H1 (cell line): ENCODE measurements around the gene DOCK6. TPM values are rescaled to one million over a fixed set of nuclear protein-coding genes. Genes with fewer than 3 reads are reported as not detected.

Experiments
- CTCF ChIA-PET: fragments of 300-600 bp; sonication (Branson Sonifier 250); formaldehyde crosslinking; loops from one replicate; lab custom pipeline; 2021; ENCODE audit not compliant: partially characterized antibody; lab: Charles Lee
- POLR2A ChIA-PET: fragments of 300-600 bp; sonication (Branson Sonifier 250); formaldehyde crosslinking; loops from one replicate; lab custom pipeline; 2021; ENCODE audit warnings: inconsistent platforms; ENCODE audit not compliant: partially characterized antibody; lab: Charles Lee
- DNase-seq, 2 experiments: peaks; one replicate each; pipeline versions ENCODE4 v3.0.0 to v3.0.0-alpha.2; 2010 to 2022; ENCODE audit warnings: low spot score in 2 of 2, low read depth in 1 of 2, mixed read lengths in 1 of 2
- FAIRE-seq: peaks from 2 replicates; lab custom pipeline; 2011; peaks lifted over from hg19 to GRCh38; lab: Jason Lieb, UNC
- H2AFZ ChIP-seq: 2 replicates; pipeline ENCODE4 v1.8.1; 2012; ENCODE audit warnings: low read length, inconsistent platforms
- H2AK5ac ChIP-seq: 2 replicates; pipeline ENCODE4 v1.6.1; 2013; ENCODE audit warnings: low read depth, low read length
- H2BK120ac ChIP-seq: replicated peaks from 2 replicates; pipeline ENCODE3; 2013; ENCODE audit warnings: low read depth, low read length, inconsistent platforms
- H2BK12ac ChIP-seq: 2 replicates; pipeline ENCODE4 v1.6.1; 2013; ENCODE audit warnings: low read depth, low read length
- H2BK15ac ChIP-seq: 2 replicates; pipeline ENCODE4 v1.6.1; 2013; ENCODE audit warnings: low read length
- H2BK20ac ChIP-seq: 2 replicates; pipeline ENCODE4 v1.6.1; 2013; ENCODE audit warnings: low read length
- H2BK5ac ChIP-seq: 2 replicates; pipeline ENCODE4 v1.6.1; 2013; ENCODE audit warnings: low read depth, low read length
- H3K14ac ChIP-seq: 2 replicates; pipeline ENCODE4 v1.6.1; 2013; ENCODE audit warnings: inconsistent platforms; ENCODE audit not compliant: insufficient read length
- H3K18ac ChIP-seq: 2 replicates; pipeline ENCODE4 v1.6.1; 2013; ENCODE audit warnings: low read length; ENCODE audit errors: extremely low read depth
- H3K23ac ChIP-seq: 2 replicates; pipeline ENCODE4 v1.6.1; 2013; ENCODE audit warnings: inconsistent platforms; ENCODE audit not compliant: insufficient read length
- H3K23me2 ChIP-seq: 2 replicates; pipeline ENCODE4 v1.6.1; 2013; ENCODE audit warnings: low read depth, low read length
- H3K27ac ChIP-seq: 2 replicates; pipeline ENCODE4 v1.6.1; 2011; ENCODE audit warnings: low read depth, low read length, inconsistent platforms
- H3K27me3 ChIP-seq, 4 experiments: replicated peaks in 1 of 4; 1 replicate in 1 of 4; 2 replicates in 3 of 4; pipeline versions ENCODE4 v1.6.1 to v1.8.1; 2011 to 2013; ENCODE audit warnings: low read length in 3 of 4, mild to moderate bottlenecking in 3 of 4, inconsistent platforms in 2 of 4, mixed read lengths in 2 of 4, moderate library complexity in 1 of 4; ENCODE audit not compliant: control insufficient read depth in 3 of 4, insufficient read depth in 3 of 4; ENCODE audit errors: extremely low read depth in 1 of 4
- H3K36me3 ChIP-seq, 4 experiments: 2 replicates each; pipeline versions ENCODE4 v1.6.1 to v1.8.1; 2011 to 2013; ENCODE audit warnings: mild to moderate bottlenecking in 4 of 4, low read length in 3 of 4, moderate library complexity in 2 of 4, control low read depth in 1 of 4, inconsistent platforms in 1 of 4; ENCODE audit not compliant: insufficient read depth in 4 of 4, control insufficient read depth in 2 of 4
- H3K4ac ChIP-seq: replicated peaks from 2 replicates; pipeline ENCODE3; 2013; ENCODE audit warnings: low read length, low read depth, mixed read lengths, inconsistent platforms; ENCODE audit not compliant: insufficient read length
- H3K4me1 ChIP-seq, 4 experiments: replicated peaks in 1 of 4; 1 replicate in 1 of 4; 2 replicates in 3 of 4; pipeline versions ENCODE4 v1.6.1 to v1.8.1; 2011 to 2013; ENCODE audit warnings: low read length in 3 of 4, inconsistent platforms in 2 of 4, mixed read lengths in 1 of 4; ENCODE audit not compliant: insufficient read depth in 4 of 4, control insufficient read depth in 3 of 4
- H3K4me2 ChIP-seq, 2 experiments: 2 replicates each; pipeline versions ENCODE4 v1.6.1 to v1.8.1; 2011 to 2013; ENCODE audit warnings: low read depth in 2 of 2, low read length in 2 of 2, control low read depth in 1 of 2, inconsistent platforms in 1 of 2, mild to moderate bottlenecking in 1 of 2; ENCODE audit not compliant: insufficient read depth in 1 of 2
- H3K4me3 ChIP-seq, 4 experiments: fragments of 200-600, 300-600 bp in 1 of 4; sonication (generic), shearing (Covaris generic), sonication (Bioruptor Twin) in 1 of 4; 2 replicates each; pipeline versions ENCODE4 v1.5.1 to v1.8.1; 2011 to 2016; ENCODE audit warnings: low read length in 4 of 4, low read depth in 3 of 4, control low read depth in 2 of 4, inconsistent platforms in 2 of 4, mild to moderate bottlenecking in 2 of 4, mixed read lengths in 1 of 4, moderate library complexity in 1 of 4; ENCODE audit not compliant: insufficient read depth in 2 of 4; ENCODE audit errors: extremely low read depth in 1 of 4
- H3K56ac ChIP-seq: replicated peaks from 2 replicates; pipeline ENCODE3; 2013; ENCODE audit warnings: low read depth, mild to moderate bottlenecking, mixed read lengths, low read length, inconsistent platforms; ENCODE audit not compliant: insufficient read length
- H3K79me1 ChIP-seq: 2 replicates; pipeline ENCODE4 v1.6.1; 2013; ENCODE audit warnings: low read depth, low read length, control low read depth
- H3K79me2 ChIP-seq, 2 experiments: 2 replicates each; pipeline versions ENCODE4 v1.6.1 to v1.8.1; 2012 to 2013; ENCODE audit warnings: low read length in 2 of 2, mild to moderate bottlenecking in 2 of 2, inconsistent platforms in 1 of 2; ENCODE audit not compliant: insufficient read depth in 2 of 2, control insufficient read depth in 1 of 2
- H3K9ac ChIP-seq, 4 experiments: replicated peaks in 1 of 4; 1 replicate in 1 of 4; 2 replicates in 3 of 4; pipeline versions ENCODE4 v1.6.1 to v1.8.1; 2011 to 2013; ENCODE audit warnings: low read depth in 3 of 4, low read length in 3 of 4, control low read depth in 2 of 4, mild to moderate bottlenecking in 2 of 4, moderate library complexity in 2 of 4, inconsistent platforms in 1 of 4; ENCODE audit errors: extremely low read depth in 1 of 4
- H3K9me3 ChIP-seq, 2 experiments: 2 replicates each; pipeline versions ENCODE4 v1.6.1 to v1.8.1; 2012 to 2013; ENCODE audit warnings: mild to moderate bottlenecking in 2 of 2, moderate library complexity in 2 of 2, control low read depth in 1 of 2, inconsistent platforms in 1 of 2, low read depth in 1 of 2, low read length in 1 of 2, mixed read lengths in 1 of 2; ENCODE audit not compliant: insufficient read depth in 2 of 2
- H4K20me1 ChIP-seq, 2 experiments: replicated peaks in 1 of 2; 2 replicates each; pipeline versions ENCODE3 to v1.8.1; 2011 to 2013; ENCODE audit warnings: inconsistent platforms in 2 of 2, low read length in 2 of 2, mild to moderate bottlenecking in 1 of 2; ENCODE audit not compliant: insufficient read depth in 2 of 2, control insufficient read depth in 1 of 2
- H4K5ac ChIP-seq: 2 replicates; pipeline ENCODE4 v1.6.1; 2013; ENCODE audit warnings: low read length, low read depth, mixed read lengths, inconsistent platforms; ENCODE audit not compliant: insufficient read length
- H4K8ac ChIP-seq: 2 replicates; pipeline ENCODE4 v1.8.0; 2013; ENCODE audit warnings: mild to moderate bottlenecking, moderate library complexity, low read length, inconsistent platforms; ENCODE audit not compliant: insufficient read depth; ENCODE audit errors: extremely low read depth
- H4K91ac ChIP-seq: replicated peaks from 2 replicates; pipeline ENCODE3; 2013; ENCODE audit warnings: low read length, mixed read lengths, inconsistent platforms; ENCODE audit not compliant: insufficient read length
- GTF2F1 ChIP-seq: IDR thresholded peaks from 2 replicates; pipeline ENCODE4 v1.6.1; 2012; ENCODE audit warnings: low read depth, low read length, improper control_type of control experiment, borderline replicate concordance
- RAD21 ChIP-seq, 2 experiments: IDR thresholded peaks in 1 of 2; conservative IDR thresholded peaks in 1 of 2; 2 replicates each; pipeline ENCODE4 v1.6.1; 2011; ENCODE audit warnings: low read depth in 2 of 2, low read length in 2 of 2, improper control_type of control experiment in 1 of 2, inconsistent platforms in 1 of 2, mild to moderate bottlenecking in 1 of 2, moderate library complexity in 1 of 2
- WGBS, 2 experiments: shearing (Covaris generic) in 1 of 2; methylation state at CpG; one replicate each; pipeline versions ENCODE4 v1.1.6 to v1.1.7; 2013 to 2015; ENCODE audit warnings: low lambda C conversion rate in 2 of 2, mixed read lengths in 2 of 2, inconsistent platforms in 1 of 2, low coverage in 1 of 2, missing lambda C conversion rate in 1 of 2; ENCODE audit not compliant: insufficient replicate concordance in 2 of 2, insufficient coverage in 1 of 2, insufficient read length in 1 of 2; ENCODE audit errors: extremely low coverage in 1 of 2, missing lambda C conversion rate in 1 of 2; 5-methylcytosine and 5-hydroxymethylcytosine counted together
- polyA plus RNA-seq, 7 experiments: library from polyadenylated mRNA; depleted of rRNA in 3 of 7; stranded (reverse) in 5 of 7; unstranded in 2 of 7; fragments of >200 nt in 5 of 7; fragments of 200-250 nt in 2 of 7; gene quantifications; 1 replicate in 5 of 7; 2 replicates in 1 of 7; 4 replicates in 1 of 7; pipeline versions ENCODE4 v1.2.1 to v1.2.3, GENCODE V29; 2011 to 2013; ENCODE audit warnings: missing spikeins in 2 of 7, mixed read lengths in 2 of 7
- total RNA-seq: library from RNA; stranded (reverse); fragmentation: NEBNext Ultra II Directional; extraction: Animal tissue kit (Norgen Biotek cat#: 25700); gene quantifications from 2 replicates; pipeline ENCODE4 v1.2.1, GENCODE V29; 2021
- TF ChIP-seq, protein P1 (sequence below), 3 experiments: IDR thresholded peaks; 1 replicate in 2 of 3; 2 replicates in 1 of 3; pipeline versions ENCODE4 v1.5.1 to v1.6.1; 2011; ENCODE audit warnings: low read length in 3 of 3, mild to moderate bottlenecking in 3 of 3, inconsistent platforms in 2 of 3, low read depth in 1 of 3, moderate library complexity in 1 of 3; ENCODE audit not compliant: insufficient read depth in 1 of 3; ENCODE audit errors: control extremely low read depth in 1 of 3

The DOCK6 gene
- total and polyA plus RNA-seq, 2 of the 8 experiments (the other 6 are each of a cell fraction or from before 2014, with no cell fraction given), result 25.5 to 54.7 TPM

DNA sequence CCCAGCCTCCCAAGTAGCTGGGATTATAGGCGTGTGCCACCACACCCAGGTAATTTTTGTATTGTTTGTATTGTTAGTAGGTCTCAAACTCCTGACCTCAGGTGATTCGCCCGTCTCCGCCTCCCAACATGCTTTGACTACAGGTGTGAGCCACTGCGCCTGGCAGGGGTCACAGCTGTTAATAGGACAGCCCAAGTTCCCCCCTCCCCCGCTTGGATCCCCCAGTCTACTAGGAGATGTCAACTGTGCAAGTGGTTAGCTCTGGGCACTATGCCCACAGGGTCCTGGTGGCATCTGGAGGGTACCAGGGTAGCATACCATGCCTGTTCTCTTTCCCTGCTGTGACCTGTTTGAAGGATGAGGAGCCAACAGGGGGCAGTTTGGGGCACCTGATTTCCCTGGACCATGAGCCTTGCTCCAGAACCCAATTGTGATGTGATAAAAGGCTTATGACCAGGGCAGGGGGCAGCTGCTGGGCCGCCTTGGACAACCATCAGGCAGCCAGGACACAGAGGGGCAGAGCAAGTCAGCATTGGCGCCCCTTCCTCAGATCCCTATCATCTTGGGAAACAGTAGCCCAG, 33.4 kb upstream of the DOCK6 start, which contains the start of gene TSPAN16:
TSS of gene TSPAN16 (plus strand) at position 496 of the 581 bp plus-strand sequence. CDS start 138 bp downstream, outside the sequence.
- Histone ChIP-seq H4K5ac (no peak within 1 kb of the TSS), H3K56ac (no peak within 1 kb of the TSS), H3K4me1 (peaks cover 2 to 6% (median 2%) of the 10 kb centered on the region in 4 experiments; a peak in 5 of 7 replicates), H3K9me3 (no peaks in the 10 kb centered on the region), H3K9ac (no peak within 1 kb of the TSS), H4K91ac (no peak within 1 kb of the TSS), H3K23me2 (no peaks in the 10 kb centered on the region), H3K4me2 (no peak within 1 kb of the TSS; a peak in 1 of 4 replicates), H3K4me3 (no peak within 1 kb of the TSS), H3K79me1 (no peaks in the 10 kb centered on the region), H2BK12ac (peak within 1 kb of the TSS; percentile 39; the same call in 1 of the 2 replicates), H3K23ac (no peak within 1 kb of the TSS), H3K27ac (no peak within 1 kb of the TSS), H2BK20ac (no peak within 1 kb of the TSS), H2BK120ac (no peak within 1 kb of the TSS), H2AK5ac (no peak within 1 kb of the TSS), H3K79me2 (no peaks in the 10 kb centered on the region), H3K14ac (no peak within 1 kb of the TSS), H2AFZ (peak within 1 kb of the TSS; percentile 66; the same call in 1 of the 2 replicates), H4K8ac (0 out of 2 replicates have a peak within 1 kb of the TSS, but pooled peaks have one; percentile 58), H2BK5ac (no peak within 1 kb of the TSS; the same call in 1 of the 2 replicates), H3K27me3 (no peaks in the 10 kb centered on the region; a peak in 2 of 7 replicates), H3K18ac (no peak within 1 kb of the TSS), H4K20me1 (no peaks in the 10 kb centered on the region), H2BK15ac (no peak within 1 kb of the TSS), H3K4ac (no peak within 1 kb of the TSS), H3K36me3 (no peaks in the 10 kb centered on the region)
- peak; percentile 9 to 29; a peak in 2 of 4 replicates for TF ChIP-seq RAD21 (IDR thresholded peaks at IDR 0.05 in 1 of 2, conservative IDR thresholded peaks at IDR 0.05 in 1 of 2; ENCODE audit: low read depth in 2 of 2, low read length in 2 of 2)
- TF ChIP-seq GTF2F1, result no peak
- TF ChIP-seq, protein P1, sequence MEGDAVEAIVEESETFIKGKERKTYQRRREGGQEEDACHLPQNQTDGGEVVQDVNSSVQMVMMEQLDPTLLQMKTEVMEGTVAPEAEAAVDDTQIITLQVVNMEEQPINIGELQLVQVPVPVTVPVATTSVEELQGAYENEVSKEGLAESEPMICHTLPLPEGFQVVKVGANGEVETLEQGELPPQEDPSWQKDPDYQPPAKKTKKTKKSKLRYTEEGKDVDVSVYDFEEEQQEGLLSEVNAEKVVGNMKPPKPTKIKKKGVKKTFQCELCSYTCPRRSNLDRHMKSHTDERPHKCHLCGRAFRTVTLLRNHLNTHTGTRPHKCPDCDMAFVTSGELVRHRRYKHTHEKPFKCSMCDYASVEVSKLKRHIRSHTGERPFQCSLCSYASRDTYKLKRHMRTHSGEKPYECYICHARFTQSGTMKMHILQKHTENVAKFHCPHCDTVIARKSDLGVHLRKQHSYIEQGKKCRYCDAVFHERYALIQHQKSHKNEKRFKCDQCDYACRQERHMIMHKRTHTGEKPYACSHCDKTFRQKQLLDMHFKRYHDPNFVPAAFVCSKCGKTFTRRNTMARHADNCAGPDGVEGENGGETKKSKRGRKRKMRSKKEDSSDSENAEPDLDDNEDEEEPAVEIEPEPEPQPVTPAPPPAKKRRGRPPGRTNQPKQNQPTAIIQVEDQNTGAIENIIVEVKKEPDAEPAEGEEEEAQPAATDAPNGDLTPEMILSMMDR (IDR thresholded peaks at IDR 0.05; ENCODE audit: control extremely low read depth in 1 of 3, insufficient read depth in 1 of 3, low read depth in 1 of 3, low read length in 3 of 3), result peak in 2 of 3 experiments; percentile 36 to 37; a peak in 3 of 4 replicates
- no peak for DNase-seq
- ChIA-PET CTCF (interaction anchor here (1.0 to 4.7 kb wide), 17 partner anchors 9 to 150 kb away, joined by 3 to 20 read pairs (median 4); partner anchors contain the start of genes CCDC159, RAB3D, SWSAP1 and TMEM205), POLR2A (interaction anchor here (0.9 to 1.3 kb wide), 2 partner anchors 12 to 79 kb away, joined by 3 to 4 read pairs; no protein-coding TSS in a partner anchor)
- no peak for FAIRE-seq
- 83% methylated on average over 8 of the region's 8 CpGs; no CpG with 5 or more reads in 1 of the 2 experiments for WGBS, 2 experiments
